HepG2 (cell line): Measurements from ENCODE around the gene PIGO. TPM values are rescaled to one million over a fixed set of nuclear protein-coding genes. Genes with fewer than 3 reads are reported as not detected.

ENCODE experiments used
- CBX5 ChIP-seq: sonication (generic); formaldehyde crosslinking; IDR thresholded peaks from 2 replicates; pipeline ENCODE4 v1.4.0; 2020; ENCODE audit warnings: missing genetic modification reagents, borderline replicate concordance
- CREB1 ChIP-seq, 2 experiments: fragments of 450-650 bp in 1 of 2; IDR thresholded peaks; 2 replicates each; pipeline ENCODE4 v1.6.1; 2016 to 2017; ENCODE audit warnings: control low read depth in 1 of 2, mild to moderate bottlenecking in 1 of 2, missing compliant biosample characterization in 1 of 2, missing genetic modification characterization in 1 of 2
- CREB3 ChIP-seq: sonication (generic); formaldehyde crosslinking; IDR thresholded peaks from 2 replicates; pipeline ENCODE4 v1.5.0; 2020; ENCODE audit warnings: missing genetic modification reagents
- ERF ChIP-seq: IDR thresholded peaks from 2 replicates; pipeline ENCODE4 v1.6.1; 2018; ENCODE audit warnings: missing biosample characterization, missing genetic modification reagents
- FOXM1 ChIP-seq: sonication (generic); formaldehyde crosslinking; IDR thresholded peaks from 2 replicates; pipeline ENCODE4 v1.5.0; 2020; ENCODE audit warnings: missing genetic modification reagents
- KLF11 ChIP-seq: IDR thresholded peaks from 2 replicates; pipeline ENCODE4 v1.6.1; 2016; ENCODE audit warnings: missing compliant biosample characterization
- MAZ ChIP-seq, 2 experiments: sonication (generic) in 1 of 2; formaldehyde crosslinking in 1 of 2; IDR thresholded peaks; 2 replicates each; pipeline versions ENCODE4 v1.5.0 to v1.6.1; 2012 to 2020; ENCODE audit warnings: low read depth in 2 of 2, mild to moderate bottlenecking in 2 of 2, borderline replicate concordance in 1 of 2, improper control_type of control experiment in 1 of 2, low read length in 1 of 2, missing genetic modification reagents in 1 of 2, moderate library complexity in 1 of 2
- RXRB ChIP-seq: IDR thresholded peaks from 2 replicates; pipeline ENCODE4 v1.6.1; 2016; ENCODE audit warnings: borderline replicate concordance, missing genetic modification reagents, missing compliant biosample characterization
- SPEN ChIP-seq: sonication (generic); formaldehyde crosslinking; IDR thresholded peaks from 2 replicates; pipeline ENCODE4 v1.5.1; 2020; ENCODE audit warnings: low read depth, mild to moderate bottlenecking, missing genetic modification reagents
- ZFP41 ChIP-seq: sonication (generic); formaldehyde crosslinking; IDR thresholded peaks from 2 replicates; pipeline ENCODE4 v1.4.0; 2020; ENCODE audit warnings: mild to moderate bottlenecking, missing genetic modification reagents, borderline replicate concordance
- ZNF333 ChIP-seq: sonication (generic); formaldehyde crosslinking; IDR thresholded peaks from 2 replicates; pipeline ENCODE4 v1.4.0; 2020; ENCODE audit warnings: mild to moderate bottlenecking, missing genetic modification reagents, borderline replicate concordance
- ZNF343 ChIP-seq: sonication (generic); formaldehyde crosslinking; IDR thresholded peaks from 2 replicates; pipeline ENCODE4 v1.4.0; 2020; ENCODE audit warnings: mild to moderate bottlenecking, missing genetic modification reagents
- ZNF503 ChIP-seq: sonication (generic); formaldehyde crosslinking; IDR thresholded peaks from 2 replicates; pipeline ENCODE4 v1.4.0; 2020; ENCODE audit warnings: missing genetic modification reagents
- ZNF720 ChIP-seq: sonication (generic); formaldehyde crosslinking; IDR thresholded peaks from 2 replicates; pipeline ENCODE4 v1.4.0; 2020; ENCODE audit warnings: missing genetic modification reagents
- ZNF724P ChIP-seq: sonication (generic); formaldehyde crosslinking; IDR thresholded peaks from 2 replicates; pipeline ENCODE4 v1.8.0; 2022; ENCODE audit warnings: missing genetic modification reagents, borderline replicate concordance
- ZNF75D ChIP-seq: sonication (generic); formaldehyde crosslinking; IDR thresholded peaks from 2 replicates; pipeline ENCODE4 v1.8.1; 2023; ENCODE audit warnings: missing genetic modification reagents, mild to moderate bottlenecking, borderline replicate concordance
- ZNF816 ChIP-seq: sonication (generic); formaldehyde crosslinking; IDR thresholded peaks from 2 replicates; pipeline ENCODE4 v1.8.0; 2022; ENCODE audit warnings: missing genetic modification reagents, mild to moderate bottlenecking, borderline replicate concordance
- polyA plus RNA-seq, 8 experiments: library from polyadenylated mRNA; depleted of rRNA in 3 of 8; stranded (reverse) in 7 of 8; unstranded in 1 of 8; fragments of >200 nt; fragmentation: Illumina TruSeq in 4 of 8; extraction: Trizol in 4 of 8; gene quantifications; 2 replicates each; pipeline versions ENCODE4 v1.2.1 to v1.2.3, GENCODE V29; 2011 to 2016; ENCODE audit warnings: low read depth in 4 of 8, missing spikeins in 1 of 8, mixed read lengths in 1 of 8; ENCODE audit not compliant: insufficient read depth in 1 of 8
- total RNA-seq, 5 experiments: library from RNA; depleted of rRNA; stranded (reverse); fragments of >200 nt; fragmentation: Illumina TruSeq; extraction: Trizol; gene quantifications; 2 replicates each; pipeline ENCODE4 v1.2.3, GENCODE V29; 2016; ENCODE audit warnings: low read depth in 1 of 5
- TF ChIP-seq, protein P1 (sequence below): IDR thresholded peaks from 2 replicates; pipeline ENCODE4 v1.6.1; 2016; ENCODE audit warnings: mild to moderate bottlenecking
- TF ChIP-seq, protein P2 (sequence below): sonication (generic); formaldehyde crosslinking; IDR thresholded peaks from 2 replicates; pipeline ENCODE4 v1.4.0; 2020; ENCODE audit warnings: missing genetic modification reagents, borderline replicate concordance
- TF ChIP-seq, protein P3 (sequence below): sonication (generic); formaldehyde crosslinking; IDR thresholded peaks from 2 replicates; pipeline ENCODE4 v1.4.0; 2020; ENCODE audit warnings: missing genetic modification reagents

PIGO gene
- total and polyA plus RNA-seq, 2 of the 13 experiments (the other 11 are each of a cell fraction or from before 2014, with no cell fraction given): 20.5 to 26.2 TPM

DNA sequence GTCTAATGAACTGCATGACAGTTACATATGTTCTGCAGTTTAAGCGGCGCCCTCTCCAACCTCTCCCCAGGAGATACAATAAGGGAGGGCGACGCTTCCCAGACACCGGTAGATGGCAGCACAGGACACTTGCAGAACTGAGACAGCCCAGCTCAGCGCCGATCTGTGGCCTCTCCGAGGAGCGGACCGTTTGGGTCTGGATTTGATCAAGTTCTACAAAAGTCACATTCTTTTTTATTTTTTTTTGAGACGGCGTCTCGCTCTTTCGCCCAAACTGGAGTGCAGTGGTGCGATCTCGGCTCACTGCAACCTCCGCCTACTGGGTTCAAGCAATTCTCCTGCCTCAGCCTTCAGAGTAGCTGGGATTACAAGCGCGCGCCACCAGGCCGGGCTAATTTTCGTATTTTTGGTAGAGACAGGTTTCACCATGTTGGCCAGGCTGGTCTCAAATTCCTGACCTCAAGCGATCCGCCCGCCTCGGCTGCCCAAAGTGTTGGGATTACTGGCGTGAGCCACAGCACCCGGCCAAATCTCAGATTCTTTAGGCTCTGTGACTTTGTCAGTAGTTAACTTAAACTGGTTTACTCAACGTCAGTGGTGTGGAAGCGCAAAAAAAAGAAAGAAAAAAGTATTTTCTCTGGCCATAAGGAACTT is 20.6 kb upstream of the PIGO start (continued):
- TF ChIP-seq, protein P1, sequence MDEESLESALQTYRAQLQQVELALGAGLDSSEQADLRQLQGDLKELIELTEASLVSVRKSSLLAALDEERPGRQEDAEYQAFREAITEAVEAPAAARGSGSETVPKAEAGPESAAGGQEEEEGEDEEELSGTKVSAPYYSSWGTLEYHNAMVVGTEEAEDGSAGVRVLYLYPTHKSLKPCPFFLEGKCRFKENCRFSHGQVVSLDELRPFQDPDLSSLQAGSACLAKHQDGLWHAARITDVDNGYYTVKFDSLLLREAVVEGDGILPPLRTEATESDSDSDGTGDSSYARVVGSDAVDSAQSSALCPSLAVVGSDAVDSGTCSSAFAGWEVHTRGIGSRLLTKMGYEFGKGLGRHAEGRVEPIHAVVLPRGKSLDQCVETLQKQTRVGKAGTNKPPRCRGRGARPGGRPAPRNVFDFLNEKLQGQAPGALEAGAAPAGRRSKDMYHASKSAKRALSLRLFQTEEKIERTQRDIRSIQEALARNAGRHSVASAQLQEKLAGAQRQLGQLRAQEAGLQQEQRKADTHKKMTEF: peak; percentile 61
- TF ChIP-seq RXRB (0 out of 2 replicates have a peak, but pooled peaks have one; percentile 16), FOXM1 (no peak), CBX5 (CRISPR knock-in tag) (0 out of 2 replicates have a peak, but pooled peaks have one; percentile 36), ZNF333 (CRISPR knock-in tag) (no peak), ZNF720 (no peak), SPEN (CRISPR knock-in tag) (peak; percentile 8; the same call in 1 of the 2 replicates), ERF (CRISPR knock-in tag) (no peak), ZNF503 (0 out of 2 replicates have a peak, but pooled peaks have one; percentile 48), CREB3 (CRISPR knock-in tag) (no peak), KLF11 (CRISPR knock-in tag) (no peak), ZFP41 (CRISPR knock-in tag) (no peak), ZNF75D (CRISPR knock-in tag) (no peak), CREB1 (IDR thresholded peaks at IDR 0.05) (no peak), CREB1 (CRISPR knock-in tag; IDR thresholded peaks at IDR 0.05) (no peak), MAZ (IDR thresholded peaks at IDR 0.05; ENCODE audit: borderline replicate concordance, low read depth, low read length) (no peak), MAZ (CRISPR knock-in tag; IDR thresholded peaks at IDR 0.05; ENCODE audit: low read depth) (no peak), ZNF724P (CRISPR knock-in tag) (no peak), ZNF816 (CRISPR knock-in tag) (0 out of 2 replicates have a peak, but pooled peaks have one; percentile 56), ZNF343 (no peak)
- TF ChIP-seq, protein P2, sequence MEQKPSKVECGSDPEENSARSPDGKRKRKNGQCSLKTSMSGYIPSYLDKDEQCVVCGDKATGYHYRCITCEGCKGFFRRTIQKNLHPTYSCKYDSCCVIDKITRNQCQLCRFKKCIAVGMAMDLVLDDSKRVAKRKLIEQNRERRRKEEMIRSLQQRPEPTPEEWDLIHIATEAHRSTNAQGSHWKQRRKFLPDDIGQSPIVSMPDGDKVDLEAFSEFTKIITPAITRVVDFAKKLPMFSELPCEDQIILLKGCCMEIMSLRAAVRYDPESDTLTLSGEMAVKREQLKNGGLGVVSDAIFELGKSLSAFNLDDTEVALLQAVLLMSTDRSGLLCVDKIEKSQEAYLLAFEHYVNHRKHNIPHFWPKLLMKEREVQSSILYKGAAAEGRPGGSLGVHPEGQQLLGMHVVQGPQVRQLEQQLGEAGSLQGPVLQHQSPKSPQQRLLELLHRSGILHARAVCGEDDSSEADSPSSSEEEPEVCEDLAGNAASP (CRISPR knock-in tag): peak; percentile 42; the same call in 1 of the 2 replicates
- TF ChIP-seq, protein P3, sequence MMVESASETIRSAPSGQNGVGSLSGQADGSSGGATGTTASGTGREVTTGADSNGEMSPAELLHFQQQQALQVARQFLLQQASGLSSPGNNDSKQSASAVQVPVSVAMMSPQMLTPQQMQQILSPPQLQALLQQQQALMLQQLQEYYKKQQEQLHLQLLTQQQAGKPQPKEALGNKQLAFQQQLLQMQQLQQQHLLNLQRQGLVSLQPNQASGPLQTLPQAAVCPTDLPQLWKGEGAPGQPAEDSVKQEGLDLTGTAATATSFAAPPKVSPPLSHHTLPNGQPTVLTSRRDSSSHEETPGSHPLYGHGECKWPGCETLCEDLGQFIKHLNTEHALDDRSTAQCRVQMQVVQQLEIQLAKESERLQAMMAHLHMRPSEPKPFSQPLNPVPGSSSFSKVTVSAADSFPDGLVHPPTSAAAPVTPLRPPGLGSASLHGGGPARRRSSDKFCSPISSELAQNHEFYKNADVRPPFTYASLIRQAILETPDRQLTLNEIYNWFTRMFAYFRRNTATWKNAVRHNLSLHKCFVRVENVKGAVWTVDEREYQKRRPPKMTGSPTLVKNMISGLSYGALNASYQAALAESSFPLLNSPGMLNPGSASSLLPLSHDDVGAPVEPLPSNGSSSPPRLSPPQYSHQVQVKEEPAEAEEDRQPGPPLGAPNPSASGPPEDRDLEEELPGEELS (CRISPR knock-in tag): no peak
